ENCODE data around the gene OR51I2. TPM values are rescaled to one million over a fixed set of nuclear protein-coding genes. Genes with fewer than 3 reads are reported as not detected.

OR51I2 gene
- total RNA-seq, 4 donors from 2014 or later, result not detected

GRCh38 chr11:5441414-5441813, 7.7 kb upstream of the OR51I2 start, which contains the start of gene OR51I1:
OR51I1 (minus strand) TSS chr11:5441514; CDS start chr11:5441514, 0 bp downstream.
- no peak within 1 kb of the TSS for H3K4me3 ChIP-seq
- 37 to 41% methylated on average over 2 of the region's 2 CpGs for WGBS, 2 donors

GRCh38 chr11:5443835-5444393, 5.2 kb upstream of the OR51I2 start:
- Histone ChIP-seq H3K27me3 (no peaks in the 10 kb centered on the region), H3K36me3 (no peaks in the 10 kb centered on the region), H3K9me3 (no peaks in the 10 kb centered on the region), H3K4me1 (no peaks in the 10 kb centered on the region), H3K4me3 (no peak overlapping the region), H3K27ac (no peak overlapping the region)
- TF ChIP-seq CTCF (IDR thresholded peaks at IDR 0.05) (no peak), POLR2A (IDR thresholded peaks at IDR 0.05) (no peak), EP300 (IDR thresholded peaks at IDR 0.05) (no peak)
- 40 to 73% methylated on average over 2 of the region's 2 CpGs for WGBS, 2 donors
- no peak for DNase-seq (ENCODE audit: low spot score in 2 of 2)

More at GRCh38 chr11:5441414-5441813, 7.7 kb upstream of the OR51I2 start, which contains the start of gene OR51I1:
- H3K36me3 ChIP-seq, result no peaks in the 10 kb centered on the region
- H3K4me1 ChIP-seq, result no peaks in the 10 kb centered on the region
- DNase-seq (ENCODE audit: low spot score in 2 of 2), result no peak
- H3K9me3 ChIP-seq, result no peaks in the 10 kb centered on the region
- H3K27me3 ChIP-seq, result no peaks in the 10 kb centered on the region
- H3K27ac ChIP-seq, result no peak within 1 kb of the TSS
- TF ChIP-seq CTCF (IDR thresholded peaks at IDR 0.05) (no peak), EP300 (IDR thresholded peaks at IDR 0.05) (no peak), POLR2A (IDR thresholded peaks at IDR 0.05) (no peak)

- Histone ChIP-seq H3K9me3 (no peaks in the 10 kb centered on the region), H3K4me3 (no peak overlapping the region), H3K36me3 (no peaks in the 10 kb centered on the region), H3K27ac (no peak overlapping the region), H3K4me1 (no peaks in the 10 kb centered on the region), H3K27me3 (no peaks in the 10 kb centered on the region)
- TF ChIP-seq CTCF (IDR thresholded peaks at IDR 0.05) (no peak), POLR2A (IDR thresholded peaks at IDR 0.05) (no peak), EP300 (IDR thresholded peaks at IDR 0.05) (no peak)
- no peak for DNase-seq (ENCODE audit: low spot score in 2 of 2)
- 70 to 74% methylated on average over 4 of the region's 4 CpGs for WGBS, 2 donors
Measured at GRCh38 chr11:5449432-5449831, 309 bp downstream of the OR51I2 start.

GRCh38 chr11:5460983-5461621, 12.0 kb downstream of the OR51I2 start:
- Histone ChIP-seq H3K36me3 (no peaks in the 10 kb centered on the region), H3K4me1 (no peaks in the 10 kb centered on the region), H3K4me3 (no peak overlapping the region), H3K27ac (no peak overlapping the region), H3K27me3 (no peaks in the 10 kb centered on the region), H3K9me3 (no peaks in the 10 kb centered on the region)
- 89% methylated on average over 13 to 14 of the region's 14 CpGs for WGBS, 2 donors
- TF ChIP-seq EP300 (IDR thresholded peaks at IDR 0.05) (no peak), CTCF (IDR thresholded peaks at IDR 0.05) (no peak), POLR2A (IDR thresholded peaks at IDR 0.05) (no peak)
- no peak for DNase-seq (ENCODE audit: low spot score in 2 of 2)

- DNase-seq (ENCODE audit: low spot score in 2 of 2), result no peak
- TF ChIP-seq POLR2A (IDR thresholded peaks at IDR 0.05) (no peak), EP300 (IDR thresholded peaks at IDR 0.05) (no peak), CTCF (IDR thresholded peaks at IDR 0.05) (no peak)
- Histone ChIP-seq H3K27me3 (no peaks in the 10 kb centered on the region), H3K9me3 (no peaks in the 10 kb centered on the region), H3K4me1 (no peaks in the 10 kb centered on the region), H3K36me3 (no peaks in the 10 kb centered on the region), H3K27ac (no peak overlapping the region), H3K4me3 (no peak overlapping the region)
- 46 to 59% methylated on average over 2 of the region's 2 CpGs for WGBS, 2 donors
Measured at GRCh38 chr11:5467527-5467926, 18.4 kb downstream of the OR51I2 start.

Data from tibial nerve (tissue), 4 donors.